SK-N-SH (cell line): ENCODE data around the gene FCAMR. TPM values are rescaled to one million over a fixed set of nuclear protein-coding genes. Genes with fewer than 3 reads are reported as not detected.

Experiments used
- CTCF ChIA-PET: fragments of 300-600, 350-600 bp; formaldehyde crosslinking; extraction: SDS; loops from one replicate; lab custom pipeline; 2021; lab: Yijun Ruan, JAX
- POLR2A ChIA-PET: fragments of 350-600 bp; sonication (Branson Sonifier 250); formaldehyde crosslinking; extraction: SDS; loops from one replicate; lab custom pipeline; 2020; ENCODE audit warnings: antibody characterized with exemption, inconsistent platforms; lab: Yijun Ruan, JAX
- DNase-seq: peaks from one replicate; pipeline ENCODE4 v3.0.0; 2012
- H2AFZ ChIP-seq: fragments of 200-600 bp; sonication (generic); 2 replicates; pipeline ENCODE4 v1.8.1; 2016; ENCODE audit warnings: antibody characterized with exemption, mild to moderate bottlenecking, low read depth
- H3F3A ChIP-seq: fragments of 200-600 bp; sonication (generic); replicated peaks from 2 replicates; pipeline ENCODE3; 2016; ENCODE audit warnings: antibody characterized with exemption, mild to moderate bottlenecking; ENCODE audit not compliant: insufficient read depth
- H3K27ac ChIP-seq, 2 experiments: fragments of 200-500 bp in 1 of 2; fragments of 200-600 bp in 1 of 2; sonication (Bioruptor generic) in 1 of 2; sonication (generic), shearing (Covaris generic) in 1 of 2; 2 replicates each; pipeline versions ENCODE4 v1.5.1 to v1.6.1; 2014 to 2016; ENCODE audit warnings: low read depth in 2 of 2, inconsistent platforms in 1 of 2, low read length in 1 of 2, mild to moderate bottlenecking in 1 of 2, mixed read lengths in 1 of 2
- H3K27me3 ChIP-seq: fragments of 200-600 bp; sonication (generic), shearing (Covaris generic); 2 replicates; pipeline ENCODE4 v1.6.1; 2016; ENCODE audit warnings: mixed run types; ENCODE audit not compliant: insufficient read depth
- H3K36me3 ChIP-seq, 2 experiments: fragments of 200-500 bp in 1 of 2; fragments of 200-600 bp in 1 of 2; sonication (Bioruptor generic) in 1 of 2; sonication (generic) in 1 of 2; replicated peaks in 1 of 2; 2 replicates each; pipeline versions ENCODE3 to v1.5.1; 2014 to 2016; ENCODE audit warnings: low read length in 1 of 2, mild to moderate bottlenecking in 1 of 2; ENCODE audit not compliant: insufficient read depth in 2 of 2, control insufficient read depth in 1 of 2
- H3K4me1 ChIP-seq, 2 experiments: fragments of 200-500 bp in 1 of 2; fragments of 200-600 bp in 1 of 2; sonication (Bioruptor generic) in 1 of 2; sonication (generic), shearing (Covaris generic) in 1 of 2; 2 replicates each; pipeline versions ENCODE4 v1.5.1 to v1.6.1; 2014 to 2016; ENCODE audit warnings: low read depth in 1 of 2, low read length in 1 of 2, mixed run types in 1 of 2; ENCODE audit not compliant: insufficient read depth in 2 of 2, control insufficient read depth in 1 of 2
- H3K4me2 ChIP-seq: fragments of 200-600 bp; sonication (generic), shearing (Covaris generic); 2 replicates; pipeline ENCODE4 v1.6.1; 2017; ENCODE audit warnings: mixed run types
- H3K4me3 ChIP-seq, 2 experiments: fragments of 200-500 bp in 1 of 2; fragments of 200-600 bp in 1 of 2; sonication (Bioruptor generic) in 1 of 2; sonication (generic), shearing (Covaris generic) in 1 of 2; 2 replicates each; pipeline versions ENCODE4 v1.5.1 to v1.8.1; 2014 to 2016; ENCODE audit warnings: low read depth in 2 of 2, inconsistent platforms in 1 of 2, low read length in 1 of 2, mild to moderate bottlenecking in 1 of 2, mixed read lengths in 1 of 2, moderate library complexity in 1 of 2
- H3K79me2 ChIP-seq: fragments of 200-600 bp; sonication (generic); 2 replicates; pipeline ENCODE4 v1.8.1; 2017; ENCODE audit warnings: mild to moderate bottlenecking; ENCODE audit not compliant: insufficient read depth
- H3K9ac ChIP-seq: fragments of 200-600 bp; sonication (generic); 2 replicates; pipeline ENCODE4 v1.6.1; 2017; ENCODE audit warnings: mixed run types
- H3K9me2 ChIP-seq: fragments of 200-600 bp; sonication (generic); 2 replicates; pipeline ENCODE4 v1.6.1; 2017; ENCODE audit warnings: mixed run types
- H3K9me3 ChIP-seq: fragments of 200-600 bp; sonication (generic); 2 replicates; pipeline ENCODE4 v1.6.1; 2017; ENCODE audit warnings: mixed run types, mild to moderate bottlenecking, moderate library complexity
- H4K20me1 ChIP-seq: fragments of 200-600 bp; sonication (generic); 2 replicates; pipeline ENCODE4 v1.6.1; 2017; ENCODE audit warnings: mild to moderate bottlenecking, mixed run types; ENCODE audit not compliant: insufficient read depth
- CHD2 ChIP-seq: fragments of 150-350 bp; IDR thresholded peaks from 2 replicates; pipeline ENCODE4 v1.6.1; 2018; ENCODE audit warnings: low read length; ENCODE audit not compliant: partially characterized antibody
- EZH2phosphoT487 ChIP-seq: fragments of 200-600 bp; sonication (generic); IDR thresholded peaks from 2 replicates; pipeline ENCODE4 v1.6.1; 2017; ENCODE audit warnings: low read depth, mixed run types, mild to moderate bottlenecking, antibody characterized with exemption, moderate library complexity, borderline replicate concordance
- FOSL2 ChIP-seq: IDR thresholded peaks from 2 replicates; pipeline ENCODE4 v1.4.0; 2012; ENCODE audit warnings: low read depth, mild to moderate bottlenecking, moderate library complexity, borderline replicate concordance
- FOXM1 ChIP-seq: IDR thresholded peaks from 2 replicates; pipeline ENCODE4 v1.4.0; 2012; ENCODE audit warnings: low read depth, mild to moderate bottlenecking
- GATA2 ChIP-seq: sonication (generic); formaldehyde crosslinking; IDR thresholded peaks from 2 replicates; pipeline ENCODE4 v1.5.0; 2020; ENCODE audit warnings: mild to moderate bottlenecking, missing genetic modification reagents
- JUND ChIP-seq: IDR thresholded peaks from 2 replicates; pipeline ENCODE4 v1.4.0; 2012
- MEF2A ChIP-seq: IDR thresholded peaks from 2 replicates; pipeline ENCODE4 v1.4.0; 2012; ENCODE audit warnings: low read depth, borderline replicate concordance
- NRF1 ChIP-seq: IDR thresholded peaks from 2 replicates; pipeline ENCODE4 v1.6.1; 2012; ENCODE audit warnings: low read depth, mild to moderate bottlenecking, low read length
- RAD21 ChIP-seq: IDR thresholded peaks from 2 replicates; pipeline ENCODE4 v1.6.1; 2012; ENCODE audit warnings: mild to moderate bottlenecking, low read length
- SIN3A ChIP-seq: IDR thresholded peaks from 2 replicates; pipeline ENCODE4 v1.6.1; 2012; ENCODE audit warnings: low read depth, mild to moderate bottlenecking, low read length, moderate library complexity, borderline replicate concordance
- SMC3 ChIP-seq: IDR thresholded peaks from 2 replicates; pipeline ENCODE4 v1.6.1; 2012; ENCODE audit warnings: low read depth, low read length, improper control_type of control experiment
- USF1 ChIP-seq: IDR thresholded peaks from 2 replicates; pipeline ENCODE4 v1.4.0; 2012; ENCODE audit warnings: low read depth, borderline replicate concordance
- WGBS: methylation state at CpG from one replicate; pipeline ENCODE4 v1.1.6; 2017; ENCODE audit warnings: low lambda C conversion rate; 5-methylcytosine and 5-hydroxymethylcytosine counted together
- polyA plus RNA-seq, 3 experiments: library from polyadenylated mRNA; depleted of rRNA; stranded (reverse); fragments of >200 nt; gene quantifications; 2 replicates each; pipeline ENCODE4 v1.2.3, GENCODE V29; 2012
- TF ChIP-seq, protein P1 (sequence below): fragments of 150-350 bp; IDR thresholded peaks from 2 replicates; pipeline ENCODE4 v1.6.1; 2016; ENCODE audit warnings: mild to moderate bottlenecking, low read depth, low read length
- TF ChIP-seq, protein P2 (sequence below): IDR thresholded peaks from 2 replicates; pipeline ENCODE4; 2012
- TF ChIP-seq, protein P3 (sequence below): fragments of 150-350 bp; IDR thresholded peaks from 2 replicates; pipeline ENCODE4 v1.6.1; 2017; ENCODE audit warnings: antibody characterized with exemption, low read length, low read depth, borderline replicate concordance
- TF ChIP-seq, protein P4 (sequence below): fragments of 200-600 bp; sonication (generic); IDR thresholded peaks from 2 replicates; pipeline ENCODE4 v1.6.1; 2017; ENCODE audit warnings: antibody characterized with exemption, mild to moderate bottlenecking, moderate library complexity

FCAMR gene
- polyA plus RNA-seq, 1 of the 3 experiments (the other 2 are of a cell fraction) = not detected

DNA sequence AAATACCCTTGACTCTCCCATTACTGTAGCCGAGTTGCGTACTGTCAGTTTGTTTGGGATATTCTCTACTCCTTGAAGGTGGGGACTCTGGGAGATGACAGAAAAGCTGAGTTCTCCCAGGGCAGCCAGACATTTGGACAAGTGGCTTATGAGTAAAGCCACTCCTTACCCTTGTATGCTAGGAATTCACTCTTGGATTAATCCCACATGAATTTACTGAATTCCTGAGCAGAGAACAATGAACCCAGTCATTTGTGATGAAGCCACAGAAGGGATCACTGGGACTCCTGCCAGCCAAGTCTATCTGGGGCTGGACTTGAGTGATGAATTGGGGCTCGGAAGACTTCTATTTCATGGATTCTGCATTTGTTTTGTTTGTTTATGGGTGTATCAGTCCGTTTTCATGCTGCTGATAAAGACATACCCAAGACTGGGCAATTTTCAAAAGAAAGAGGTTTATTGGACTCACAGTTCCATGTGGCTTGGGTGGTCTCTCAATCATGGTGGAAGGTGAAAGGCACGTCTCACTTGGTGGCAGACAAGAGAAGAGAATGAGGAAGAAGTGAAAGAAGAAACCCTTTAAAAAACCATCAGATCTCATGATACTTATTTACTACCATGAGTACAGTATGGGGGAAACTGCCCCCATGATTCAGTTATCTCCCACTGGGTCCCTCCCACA, 37.2 kb upstream of the FCAMR start (continued):
- TF ChIP-seq USF1 = no peak
- peak; percentile 69 for TF ChIP-seq JUND
- no peak for TF ChIP-seq MEF2A
- peak; percentile 68; the same call in 1 of the 2 replicates for TF ChIP-seq FOSL2
- TF ChIP-seq SIN3A = peak; percentile 40; the same call in 1 of the 2 replicates
- TF ChIP-seq, protein P1, sequence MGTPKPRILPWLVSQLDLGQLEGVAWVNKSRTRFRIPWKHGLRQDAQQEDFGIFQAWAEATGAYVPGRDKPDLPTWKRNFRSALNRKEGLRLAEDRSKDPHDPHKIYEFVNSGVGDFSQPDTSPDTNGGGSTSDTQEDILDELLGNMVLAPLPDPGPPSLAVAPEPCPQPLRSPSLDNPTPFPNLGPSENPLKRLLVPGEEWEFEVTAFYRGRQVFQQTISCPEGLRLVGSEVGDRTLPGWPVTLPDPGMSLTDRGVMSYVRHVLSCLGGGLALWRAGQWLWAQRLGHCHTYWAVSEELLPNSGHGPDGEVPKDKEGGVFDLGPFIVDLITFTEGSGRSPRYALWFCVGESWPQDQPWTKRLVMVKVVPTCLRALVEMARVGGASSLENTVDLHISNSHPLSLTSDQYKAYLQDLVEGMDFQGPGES = no peak
- TF ChIP-seq FOXM1 = no peak
- no peak for TF ChIP-seq EZH2phosphoT487
- TF ChIP-seq GATA2 (CRISPR knock-in tag) = no peak

DNA sequence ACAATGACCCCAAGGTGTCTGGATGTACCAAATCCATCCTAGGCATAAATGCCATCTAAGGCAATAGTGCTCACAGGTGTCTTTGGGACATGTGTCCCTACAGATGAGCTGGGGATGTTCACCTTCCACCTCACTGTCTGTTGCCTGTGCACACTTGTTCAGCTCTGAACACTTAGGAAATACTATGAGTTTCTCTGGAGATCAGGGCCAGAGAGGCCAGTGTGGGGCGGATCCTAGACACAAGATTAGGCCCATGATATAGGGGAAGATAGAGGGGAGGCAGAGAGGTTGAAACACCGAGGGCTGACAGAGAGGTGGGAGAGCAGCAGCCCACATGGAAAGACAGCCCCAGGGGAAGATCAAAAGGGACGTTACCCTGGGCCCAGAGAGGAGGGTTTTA, 36.7 kb upstream of the FCAMR start:
- Histone ChIP-seq H3K36me3 (no peaks in the 10 kb centered on the region), H3K9ac (0 out of 2 replicates have a peak overlapping the region, but pooled peaks have one; percentile 26), H3F3A (no peaks in the 10 kb centered on the region), H3K4me2 (no peak overlapping the region; the same call in 1 of the 2 replicates), H3K27me3 (no peaks in the 10 kb centered on the region), H3K27ac (peak overlapping the region; percentile 33 to 72; a peak in 2 of 4 replicates), H3K9me2 (no peaks in the 10 kb centered on the region), H3K79me2 (no peaks in the 10 kb centered on the region), H4K20me1 (no peaks in the 10 kb centered on the region), H3K4me3 (no peak overlapping the region), H3K4me1 (peaks cover 6 to 10% of the 10 kb centered on the region in 2 experiments; a peak in 2 of 4 replicates), H3K9me3 (no peaks in the 10 kb centered on the region), H2AFZ (peak overlapping the region; percentile 2; the same call in 1 of the 2 replicates)
- no peak for TF ChIP-seq SMC3
- TF ChIP-seq CHD2 = no peak
- no peak for TF ChIP-seq FOXM1
- no peak for TF ChIP-seq RAD21
- TF ChIP-seq, protein P2, sequence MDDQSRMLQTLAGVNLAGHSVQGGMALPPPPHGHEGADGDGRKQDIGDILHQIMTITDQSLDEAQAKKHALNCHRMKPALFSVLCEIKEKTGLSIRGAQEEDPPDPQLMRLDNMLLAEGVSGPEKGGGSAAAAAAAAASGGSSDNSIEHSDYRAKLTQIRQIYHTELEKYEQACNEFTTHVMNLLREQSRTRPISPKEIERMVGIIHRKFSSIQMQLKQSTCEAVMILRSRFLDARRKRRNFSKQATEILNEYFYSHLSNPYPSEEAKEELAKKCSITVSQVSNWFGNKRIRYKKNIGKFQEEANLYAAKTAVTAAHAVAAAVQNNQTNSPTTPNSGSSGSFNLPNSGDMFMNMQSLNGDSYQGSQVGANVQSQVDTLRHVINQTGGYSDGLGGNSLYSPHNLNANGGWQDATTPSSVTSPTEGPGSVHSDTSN = no peak
- TF ChIP-seq, protein P1 = no peak
- TF ChIP-seq NRF1 = no peak
- TF ChIP-seq, protein P3, sequence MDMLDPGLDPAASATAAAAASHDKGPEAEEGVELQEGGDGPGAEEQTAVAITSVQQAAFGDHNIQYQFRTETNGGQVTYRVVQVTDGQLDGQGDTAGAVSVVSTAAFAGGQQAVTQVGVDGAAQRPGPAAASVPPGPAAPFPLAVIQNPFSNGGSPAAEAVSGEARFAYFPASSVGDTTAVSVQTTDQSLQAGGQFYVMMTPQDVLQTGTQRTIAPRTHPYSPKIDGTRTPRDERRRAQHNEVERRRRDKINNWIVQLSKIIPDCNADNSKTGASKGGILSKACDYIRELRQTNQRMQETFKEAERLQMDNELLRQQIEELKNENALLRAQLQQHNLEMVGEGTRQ = no peak
- TF ChIP-seq, protein P4, sequence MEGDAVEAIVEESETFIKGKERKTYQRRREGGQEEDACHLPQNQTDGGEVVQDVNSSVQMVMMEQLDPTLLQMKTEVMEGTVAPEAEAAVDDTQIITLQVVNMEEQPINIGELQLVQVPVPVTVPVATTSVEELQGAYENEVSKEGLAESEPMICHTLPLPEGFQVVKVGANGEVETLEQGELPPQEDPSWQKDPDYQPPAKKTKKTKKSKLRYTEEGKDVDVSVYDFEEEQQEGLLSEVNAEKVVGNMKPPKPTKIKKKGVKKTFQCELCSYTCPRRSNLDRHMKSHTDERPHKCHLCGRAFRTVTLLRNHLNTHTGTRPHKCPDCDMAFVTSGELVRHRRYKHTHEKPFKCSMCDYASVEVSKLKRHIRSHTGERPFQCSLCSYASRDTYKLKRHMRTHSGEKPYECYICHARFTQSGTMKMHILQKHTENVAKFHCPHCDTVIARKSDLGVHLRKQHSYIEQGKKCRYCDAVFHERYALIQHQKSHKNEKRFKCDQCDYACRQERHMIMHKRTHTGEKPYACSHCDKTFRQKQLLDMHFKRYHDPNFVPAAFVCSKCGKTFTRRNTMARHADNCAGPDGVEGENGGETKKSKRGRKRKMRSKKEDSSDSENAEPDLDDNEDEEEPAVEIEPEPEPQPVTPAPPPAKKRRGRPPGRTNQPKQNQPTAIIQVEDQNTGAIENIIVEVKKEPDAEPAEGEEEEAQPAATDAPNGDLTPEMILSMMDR = no peak
- TF ChIP-seq MEF2A = no peak
- no peak for TF ChIP-seq GATA2 (CRISPR knock-in tag)
- TF ChIP-seq JUND = no peak
- DNase-seq = no peak
- WGBS = 18% methylated on average over 3 of the region's 3 CpGs
- ChIA-PET POLR2A (no interaction called here), CTCF (interaction anchor here (0.6 to 4.3 kb wide), 6 partner anchors 9 to 493 kb away, joined by 3 to 39 read pairs (median 4); no protein-coding TSS in a partner anchor)
